Stimulated activated naive CD4-positive, alpha-beta T cell (primary cell): Measurements from ENCODE around the gene BICRA.
"Not testable (repeated sequence)": the region's sequence is repeated elsewhere in the genome, so short reads cannot be mapped to it uniquely, and the experiment has no call there.

ENCODE experiments used
- DNase-seq, 6 experiments: peaks; one replicate each; lab custom pipeline; 2025; lab: John Stamatoyannopoulos, UW

The BICRA gene

DNA sequence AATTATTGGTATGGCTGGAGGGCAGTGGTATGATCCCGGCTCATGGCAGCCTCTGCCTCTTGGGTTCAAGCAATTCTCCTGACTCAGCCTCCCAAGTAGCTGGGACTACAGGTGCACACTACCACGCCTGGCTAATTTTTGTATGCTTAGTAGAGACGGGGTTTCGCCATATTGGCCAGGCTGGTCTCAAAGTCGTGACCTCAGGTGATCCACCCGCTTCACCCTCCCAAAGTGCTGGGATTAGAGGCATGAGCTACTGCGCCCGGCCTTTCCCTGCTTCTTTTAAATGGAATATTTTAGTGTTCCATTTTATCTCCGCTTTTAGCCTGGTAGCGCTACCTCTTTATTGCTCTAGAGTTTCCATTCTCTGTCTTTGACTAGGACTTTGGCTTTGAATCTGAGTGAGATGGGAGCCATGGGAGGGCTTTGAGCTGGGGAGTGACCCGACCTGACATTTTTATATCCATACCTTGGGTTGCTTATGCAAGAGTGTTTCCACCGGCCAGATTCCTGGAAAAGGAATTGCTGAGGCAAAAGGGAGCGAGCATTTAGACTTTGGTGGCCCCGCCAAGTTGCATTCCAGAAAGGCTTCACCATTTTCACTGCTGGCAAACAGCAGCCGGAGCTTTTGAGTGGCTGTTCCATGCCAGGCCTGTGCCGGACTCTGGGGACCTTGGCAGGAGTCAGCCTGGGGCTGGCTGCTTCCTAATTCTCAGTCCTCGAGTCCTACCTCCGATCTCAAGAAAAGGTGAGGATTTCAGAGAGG, 22.9 kb downstream of the BICRA start:
- no peak for DNase-seq

DNA sequence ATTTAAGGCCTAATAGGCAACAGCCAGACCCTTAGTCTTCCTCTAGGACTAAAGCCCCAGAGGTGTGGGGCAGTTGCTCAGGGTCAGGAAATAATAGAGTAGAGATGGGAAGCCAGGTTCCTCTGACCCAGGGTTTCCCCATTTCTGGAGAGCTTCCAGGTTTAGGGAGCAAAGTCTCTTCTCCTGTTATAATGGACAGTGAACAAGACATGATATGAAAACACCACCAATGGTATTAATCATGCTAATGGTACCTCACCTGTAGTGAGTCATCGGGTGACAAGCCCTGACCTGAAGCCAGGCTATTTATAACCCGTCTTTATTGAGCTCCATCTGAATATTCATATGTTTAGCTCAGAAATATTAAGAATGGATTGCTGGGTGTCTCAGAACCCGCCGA, 24.6 kb downstream of the BICRA start:
- no peak for DNase-seq

DNA sequence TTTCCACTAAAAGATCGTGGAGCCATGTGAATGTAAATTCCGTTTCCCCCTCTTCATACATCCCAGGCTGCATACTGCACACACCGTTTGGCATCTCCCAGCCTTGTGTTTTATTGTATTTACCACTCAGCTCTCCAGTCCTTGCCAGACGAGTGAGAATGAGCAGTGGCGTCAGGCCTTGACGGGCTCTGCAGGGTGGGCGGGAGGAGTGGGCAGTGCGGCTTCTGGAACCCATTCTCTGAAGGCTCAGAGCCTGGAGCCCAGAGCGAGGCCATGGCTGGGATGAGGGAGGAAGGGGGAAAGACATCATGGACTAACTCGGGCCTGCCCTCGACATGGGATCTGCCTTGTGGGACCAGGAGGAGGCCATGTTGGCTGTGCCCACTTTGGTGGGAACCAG, 25.1 kb downstream of the BICRA start:
- no peak for DNase-seq

DNA sequence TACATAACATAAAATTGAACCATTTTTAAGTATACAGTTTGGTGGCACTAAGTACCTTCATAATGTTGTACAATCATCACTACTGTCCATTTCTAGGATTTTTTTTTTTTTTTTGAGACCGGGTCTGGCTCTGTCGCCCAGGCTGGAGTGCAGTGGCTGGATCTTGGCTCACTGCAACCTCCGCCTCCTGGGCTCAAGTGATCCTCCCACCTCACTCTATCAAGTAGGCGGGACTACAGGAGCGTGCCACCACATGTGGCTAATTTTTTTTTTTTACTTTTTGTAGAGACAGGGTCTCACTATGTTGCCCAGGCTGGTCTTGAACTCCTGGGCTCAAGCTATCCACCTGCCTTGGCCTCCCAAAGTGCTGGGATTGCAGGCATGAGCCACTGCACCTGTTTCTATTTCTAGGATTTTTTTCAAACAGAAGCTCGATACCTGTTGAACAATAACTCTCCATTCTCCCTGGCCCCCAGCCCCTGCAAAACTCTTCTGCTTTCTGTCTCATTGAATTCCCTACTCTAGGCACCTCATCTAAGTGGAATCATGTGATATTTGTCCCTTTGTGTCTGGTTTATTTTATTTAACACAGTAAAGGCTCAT, 26.3 kb downstream of the BICRA start:
- not testable (repeated sequence) for DNase-seq

DNA sequence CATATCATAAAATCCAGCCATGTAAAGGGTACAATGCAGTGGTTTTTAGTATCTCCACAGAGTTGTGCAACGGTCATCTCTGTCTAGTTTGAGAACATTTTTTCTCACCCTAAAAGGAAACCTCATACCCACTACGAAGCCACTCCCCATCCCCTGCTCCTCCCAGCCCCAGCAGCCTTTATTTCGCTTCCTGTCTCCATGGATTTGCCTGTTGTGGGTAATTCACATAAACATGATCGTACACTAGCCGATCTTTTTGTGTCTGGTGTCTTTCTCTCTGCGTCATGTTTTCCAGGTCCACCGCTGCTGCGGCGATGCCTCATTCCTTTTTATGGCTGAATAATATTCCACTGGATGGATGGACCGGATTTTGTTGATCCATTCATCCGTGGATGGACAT, 28.6 kb downstream of the BICRA start:
- DNase-seq = no peak

DNA sequence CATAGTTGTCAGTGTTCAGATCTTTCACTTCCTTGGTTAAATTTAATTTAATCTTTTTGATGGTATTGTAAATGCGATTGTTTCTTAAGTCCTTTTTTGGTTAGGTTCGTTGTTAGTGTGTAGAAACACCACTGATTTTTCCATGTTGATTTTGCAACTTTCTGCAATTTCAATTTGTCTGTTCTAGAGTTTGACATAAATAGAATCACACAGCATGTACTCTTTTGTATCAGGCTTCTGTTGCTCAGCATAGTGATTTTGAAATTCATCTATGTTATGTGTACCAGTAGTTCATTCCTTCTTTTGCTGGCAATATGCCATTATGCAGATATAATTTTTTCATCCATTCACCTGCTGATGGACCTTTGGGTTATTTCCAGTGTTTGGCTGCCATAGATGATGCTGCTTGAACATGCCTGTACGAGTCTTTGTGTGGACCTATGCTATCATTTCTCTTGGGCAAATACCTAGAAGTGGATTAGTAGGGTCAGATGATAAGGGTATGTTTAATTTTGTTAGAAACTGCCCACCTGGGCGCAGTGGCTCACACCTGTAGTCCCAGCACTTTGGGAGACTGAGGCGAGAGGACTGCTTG, 33.1 kb downstream of the BICRA start:
- no peak for DNase-seq

DNA sequence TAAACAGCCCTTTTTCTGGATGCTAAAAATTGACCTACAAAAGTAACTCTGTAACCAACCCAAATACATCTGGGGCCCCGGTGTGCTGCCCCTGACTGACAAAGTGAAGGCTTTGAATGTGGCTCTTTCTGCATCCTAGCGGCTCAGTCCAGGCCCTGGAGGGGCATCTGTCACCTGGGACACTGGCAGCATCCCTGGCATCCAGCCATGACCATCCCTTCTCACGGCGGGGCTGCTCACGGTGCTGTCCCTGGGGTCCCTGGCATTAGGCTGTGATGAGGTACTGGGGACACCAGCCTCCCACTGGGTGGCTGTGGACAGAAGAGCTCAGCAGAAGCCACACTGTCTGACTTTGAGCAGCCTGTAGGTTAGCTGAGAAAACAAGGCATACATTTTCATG, 34.3 kb downstream of the BICRA start:
- no peak for DNase-seq

DNA sequence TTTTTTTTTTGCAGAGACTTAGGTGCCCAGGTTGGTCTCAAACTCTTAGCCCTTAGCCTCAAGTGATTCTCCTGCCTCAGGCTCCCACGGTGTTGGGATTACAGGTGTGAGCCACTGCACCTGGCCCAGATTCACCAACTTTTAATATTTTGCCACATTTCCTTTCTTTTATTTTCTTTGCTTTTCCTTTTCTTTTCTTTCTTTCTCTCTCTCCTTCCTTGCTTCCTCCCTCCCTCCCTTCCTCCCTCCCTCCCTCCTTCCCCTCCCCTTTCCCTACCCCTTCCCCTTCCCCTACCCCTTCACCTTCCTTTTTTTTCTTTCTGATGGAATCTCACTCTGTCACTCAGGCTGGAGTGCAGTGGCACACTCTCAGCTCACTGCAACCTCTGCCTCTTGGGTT, 35.3 kb downstream of the BICRA start:
- no peak for DNase-seq

DNA sequence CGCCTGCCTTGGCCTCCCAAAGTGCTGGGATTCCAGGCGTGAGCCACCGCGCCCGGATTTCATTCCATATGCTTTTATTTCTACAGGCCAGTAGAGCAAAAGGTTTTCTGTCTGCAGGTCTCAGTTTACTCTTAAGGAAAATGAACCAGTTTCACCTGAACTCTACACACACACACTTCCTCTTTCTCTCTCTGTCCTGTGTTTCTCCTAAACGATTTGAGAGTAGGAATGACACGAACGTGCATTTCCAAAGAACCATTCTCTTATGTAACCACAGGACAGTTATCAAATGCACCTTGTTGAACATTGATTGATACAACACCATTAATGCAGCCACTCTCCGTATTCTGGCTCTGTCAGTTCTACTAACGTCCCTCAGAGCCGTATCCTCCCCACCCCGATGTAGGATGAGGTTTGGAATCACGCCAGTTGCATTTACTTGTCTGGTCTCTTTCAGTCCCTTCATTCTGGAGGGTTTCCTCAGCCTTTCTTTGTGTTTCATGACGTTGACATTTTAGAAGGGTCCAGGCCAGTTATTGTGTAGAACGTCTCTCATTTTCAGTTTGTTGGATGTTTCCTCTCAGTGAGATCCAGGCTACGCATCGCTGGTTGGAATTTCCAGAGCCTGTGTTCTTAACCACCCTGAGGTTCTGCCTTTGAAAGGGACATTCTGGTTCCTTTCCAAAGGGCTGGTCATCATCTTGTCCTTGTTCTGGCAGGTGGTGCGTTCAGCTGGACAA, 36.0 kb downstream of the BICRA start:
- no peak for DNase-seq

DNA sequence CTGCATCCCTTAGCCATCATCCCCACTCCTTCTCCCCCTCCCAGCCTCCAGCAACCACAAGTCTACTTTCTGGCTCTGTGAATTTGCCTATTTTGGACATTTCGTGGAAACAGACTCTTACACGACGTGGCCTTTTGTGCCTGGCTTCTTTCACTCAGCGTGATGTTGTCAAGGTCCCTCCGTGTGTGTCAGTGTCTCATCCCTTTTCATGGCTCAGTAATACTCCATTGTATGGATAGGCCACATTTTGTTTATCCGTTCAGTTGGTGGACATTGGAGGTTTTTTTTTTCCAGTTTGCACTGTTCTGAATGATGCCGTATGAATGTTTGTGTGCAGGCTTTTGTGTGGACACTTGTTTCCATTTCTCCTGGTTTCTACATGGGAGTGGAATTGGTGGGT, 38.0 kb downstream of the BICRA start:
- no peak for DNase-seq

DNA sequence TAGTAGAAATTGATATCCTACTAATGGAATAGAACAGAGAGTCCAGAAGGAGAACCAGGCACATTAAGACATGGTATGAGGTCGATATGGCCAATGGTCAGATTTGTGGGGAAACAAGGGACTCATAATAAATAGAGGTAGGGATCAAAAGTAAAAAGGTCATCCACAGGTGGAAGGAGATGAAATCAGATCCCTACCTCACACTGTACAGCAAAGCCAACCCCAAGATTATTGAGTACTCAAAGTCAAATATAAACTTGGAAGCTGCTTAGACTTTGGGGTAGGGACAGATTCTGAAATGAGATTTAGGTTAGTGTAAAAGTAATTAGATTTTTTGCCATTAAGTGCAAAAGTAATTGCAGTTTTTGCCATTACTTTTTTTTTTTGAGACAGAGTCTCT, 40.7 kb downstream of the BICRA start:
- DNase-seq = no peak

DNA sequence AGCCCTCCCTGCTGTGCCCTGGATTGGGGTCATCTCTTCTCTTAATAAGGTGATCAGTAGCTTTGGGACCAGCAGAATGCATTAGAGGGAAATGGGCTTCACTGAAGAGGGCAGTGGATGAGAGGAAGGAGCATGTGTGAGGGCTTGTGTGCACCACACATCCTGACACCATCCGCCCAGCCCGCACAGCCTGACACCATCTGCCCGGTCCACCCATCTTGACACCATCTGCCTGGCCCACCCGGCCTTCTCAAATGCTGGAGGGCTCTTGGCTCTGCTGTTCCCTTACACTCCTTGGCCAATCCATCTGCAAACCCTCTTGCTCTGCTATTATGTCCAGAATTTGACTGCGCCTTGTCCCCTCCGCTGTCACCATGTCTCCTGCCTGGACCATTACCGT, 41.8 kb downstream of the BICRA start:
- DNase-seq = no peak

DNA sequence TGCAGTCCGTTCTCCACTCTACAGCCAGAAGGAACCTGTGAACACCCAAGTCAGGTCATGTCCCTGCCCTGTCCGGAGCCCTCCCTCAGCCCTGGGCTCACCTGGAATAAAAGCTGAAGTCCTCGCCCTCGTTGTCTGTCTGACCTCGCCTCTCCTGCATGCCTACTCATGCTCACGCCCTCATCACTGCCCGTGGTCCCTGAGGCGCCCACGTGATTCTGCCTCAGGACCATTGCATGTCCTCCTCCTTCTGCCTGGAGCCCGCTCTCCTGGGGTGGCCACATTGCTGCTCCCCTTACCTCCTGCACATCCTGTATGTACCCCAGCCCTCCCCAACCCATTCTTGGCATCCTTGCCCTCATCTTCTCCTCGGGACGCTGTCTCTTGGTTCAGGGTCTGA, 42.2 kb downstream of the BICRA start:
- DNase-seq = no peak

DNA sequence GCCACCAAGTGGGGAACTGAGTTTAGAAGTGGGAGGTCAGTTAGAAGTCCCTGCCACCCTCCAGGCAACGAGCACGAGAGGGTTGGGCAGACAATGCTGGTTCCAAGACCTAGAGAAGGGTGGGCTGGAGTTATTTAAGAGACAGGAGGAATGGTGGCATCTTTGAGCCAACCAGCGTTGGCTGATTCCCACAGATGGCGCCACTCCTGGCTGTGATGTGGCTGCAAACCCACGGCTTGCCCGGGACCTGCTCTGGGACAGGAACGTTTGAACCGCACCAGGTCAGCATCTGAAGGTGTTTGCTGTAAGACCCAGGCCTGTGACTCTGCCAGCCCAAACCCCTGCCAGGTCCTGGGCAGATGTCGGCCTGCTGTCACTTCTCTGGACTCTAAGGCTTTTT, 42.8 kb downstream of the BICRA start:
- no peak for DNase-seq

DNA sequence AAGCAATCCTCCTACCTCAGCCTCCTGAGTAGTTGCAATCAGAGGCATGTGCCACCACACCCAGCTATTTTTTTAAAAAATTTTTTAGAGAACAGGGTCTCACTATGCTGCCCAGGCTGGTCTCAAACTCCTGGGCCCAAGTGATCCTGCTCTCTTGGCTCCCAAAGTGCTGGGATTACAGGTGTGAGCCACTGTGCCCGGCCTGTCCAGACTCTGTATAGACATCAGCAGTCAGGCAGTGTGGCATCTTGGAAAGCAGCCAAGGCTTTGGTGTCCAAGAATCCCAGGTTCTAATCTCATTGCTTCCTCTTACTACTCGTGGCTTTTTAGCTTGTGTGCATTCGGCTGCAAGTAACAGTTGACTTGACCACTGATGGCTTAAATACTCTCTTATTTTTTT, 43.4 kb downstream of the BICRA start:
- DNase-seq = no peak

DNA sequence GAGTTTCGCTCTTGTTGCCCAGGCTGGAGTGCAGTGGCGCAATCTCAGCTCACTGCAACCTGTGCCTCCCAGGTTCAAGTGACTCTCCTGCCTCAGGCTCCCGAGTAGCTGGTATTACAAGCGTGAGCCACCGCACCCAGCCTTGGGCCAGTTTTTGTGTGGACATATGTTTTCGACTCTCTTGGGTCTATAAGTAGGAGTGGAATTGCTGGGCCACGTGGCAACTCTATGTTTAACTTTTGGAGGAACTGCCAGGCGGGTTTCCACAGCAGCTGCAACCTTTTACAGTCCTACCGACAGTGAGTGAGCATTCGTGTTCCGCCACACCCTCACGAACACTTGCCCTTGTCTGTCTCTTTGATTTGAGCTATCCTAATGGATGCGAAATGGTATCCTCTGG, 44.9 kb downstream of the BICRA start:
- DNase-seq = no peak

DNA sequence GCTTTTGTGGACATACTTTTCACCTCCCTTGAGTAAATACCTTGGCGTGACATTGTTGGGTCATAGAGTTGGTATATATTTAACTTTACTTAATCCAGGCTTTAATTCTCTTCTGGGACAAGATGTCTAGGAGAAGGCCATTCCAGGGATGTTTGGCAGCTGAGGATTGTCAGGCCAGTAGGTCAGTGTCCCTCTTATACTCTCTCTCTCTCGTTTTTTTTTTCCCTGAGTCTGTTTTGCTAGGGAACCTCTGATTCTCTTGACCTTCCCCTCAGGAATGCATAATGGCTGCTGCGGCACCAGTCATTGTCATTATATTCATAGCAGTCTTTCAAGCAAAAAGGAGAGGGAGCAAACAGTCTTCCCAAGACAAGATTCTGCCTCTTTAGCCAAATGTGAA, 48.8 kb downstream of the BICRA start:
- DNase-seq = no peak

DNA sequence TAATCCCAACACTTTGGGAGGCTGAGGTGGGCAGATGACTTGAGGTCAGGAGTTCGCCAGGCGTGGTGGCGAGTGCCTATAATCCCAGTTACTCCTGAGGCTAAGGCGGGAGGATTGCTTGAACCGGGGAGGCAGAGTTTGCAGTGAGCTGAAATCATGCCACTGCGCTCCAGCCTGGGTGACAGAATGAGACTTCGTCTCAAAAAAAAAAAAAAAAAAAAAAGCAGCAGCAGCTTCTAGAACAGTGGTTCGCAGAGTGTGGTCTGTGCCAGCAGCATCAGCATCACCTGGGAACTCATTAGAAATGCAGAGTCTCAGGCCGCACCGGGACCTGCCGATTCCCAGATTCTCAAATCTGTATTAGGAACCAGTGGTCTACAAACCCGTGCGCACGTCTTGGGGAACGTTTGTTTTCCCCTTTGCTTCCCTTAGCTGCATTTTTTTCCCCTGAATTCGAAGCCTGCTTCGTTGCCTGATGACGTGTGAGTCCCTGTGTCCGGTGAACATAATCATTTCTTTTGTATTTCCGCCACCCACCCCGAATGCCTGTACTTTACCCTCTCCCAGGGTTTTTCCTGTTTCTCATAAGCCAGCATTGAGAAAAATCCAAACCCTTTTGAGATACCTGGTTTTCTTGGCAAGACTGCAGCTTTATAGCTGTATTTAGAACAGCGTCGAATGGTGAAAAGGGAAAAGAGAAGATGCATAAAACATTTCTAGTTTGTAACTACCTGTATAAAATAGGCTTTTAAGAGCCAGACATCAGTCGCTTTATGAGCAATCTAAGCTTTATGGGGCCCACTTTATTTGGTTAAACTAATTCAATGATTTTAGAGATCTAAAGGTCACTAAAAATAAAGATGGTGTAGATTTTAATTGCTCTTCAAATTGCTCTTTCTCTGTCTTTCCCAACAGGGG, 49.8 kb downstream of the BICRA start:
- no peak for DNase-seq

DNA sequence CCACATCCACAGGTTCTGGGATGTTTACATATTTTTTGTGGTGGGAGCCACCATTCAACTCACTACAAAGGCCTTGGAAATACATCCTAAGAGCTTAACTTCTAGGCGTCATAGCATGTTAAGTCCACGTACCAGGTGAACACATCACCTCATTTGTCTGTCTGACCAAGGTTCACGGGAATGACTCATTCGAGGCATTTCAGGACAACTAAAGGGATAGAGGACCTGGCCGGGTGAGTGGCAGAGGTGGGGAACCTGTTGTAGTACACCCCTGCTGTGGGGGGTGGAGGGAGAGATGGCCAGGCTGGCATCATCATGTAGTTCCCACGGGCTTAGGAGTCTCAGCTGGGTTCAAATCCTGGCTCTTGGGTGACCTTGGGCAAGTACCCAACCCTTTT, 51.5 kb downstream of the BICRA start:
- no peak for DNase-seq

DNA sequence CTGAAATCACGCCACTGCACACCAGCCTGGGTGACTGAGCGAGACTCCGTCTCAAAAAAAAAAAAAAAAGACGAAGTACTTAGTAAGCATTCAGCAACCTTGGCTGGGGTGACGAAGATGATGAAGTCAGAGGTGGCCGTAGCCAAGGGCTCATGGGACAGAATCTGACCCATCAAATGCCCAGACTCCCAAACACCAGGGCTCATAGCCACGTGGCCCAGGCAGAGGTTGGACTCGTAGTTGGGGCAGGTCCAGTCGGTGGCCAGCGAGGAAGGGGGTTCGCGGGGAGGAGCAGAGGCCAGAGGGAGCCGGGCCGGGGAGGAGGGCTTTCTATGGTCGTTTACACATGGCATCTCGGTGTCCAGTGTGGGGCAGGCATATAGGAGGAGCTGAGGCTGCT, 52.2 kb downstream of the BICRA start:
- no peak for DNase-seq

DNA sequence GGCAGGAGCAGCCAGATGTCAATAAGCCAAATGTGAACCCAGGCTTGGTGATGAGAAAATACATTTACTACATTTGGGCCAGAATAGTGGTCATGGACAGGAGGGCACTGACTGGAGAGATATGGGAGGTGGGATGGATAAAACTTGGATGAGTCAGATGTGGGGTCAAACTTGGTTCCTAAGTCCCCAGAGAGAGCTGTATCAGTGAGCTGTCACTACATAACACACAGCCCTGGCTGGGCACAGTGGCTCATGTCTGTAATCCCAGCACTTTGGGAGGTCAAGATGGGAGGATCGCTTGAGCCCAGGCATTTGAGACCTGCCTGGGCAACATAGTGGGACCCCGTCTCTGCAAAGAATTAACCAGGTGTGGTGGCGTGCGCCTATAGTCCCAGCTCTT, 52.7 kb downstream of the BICRA start:
- DNase-seq = no peak

DNA sequence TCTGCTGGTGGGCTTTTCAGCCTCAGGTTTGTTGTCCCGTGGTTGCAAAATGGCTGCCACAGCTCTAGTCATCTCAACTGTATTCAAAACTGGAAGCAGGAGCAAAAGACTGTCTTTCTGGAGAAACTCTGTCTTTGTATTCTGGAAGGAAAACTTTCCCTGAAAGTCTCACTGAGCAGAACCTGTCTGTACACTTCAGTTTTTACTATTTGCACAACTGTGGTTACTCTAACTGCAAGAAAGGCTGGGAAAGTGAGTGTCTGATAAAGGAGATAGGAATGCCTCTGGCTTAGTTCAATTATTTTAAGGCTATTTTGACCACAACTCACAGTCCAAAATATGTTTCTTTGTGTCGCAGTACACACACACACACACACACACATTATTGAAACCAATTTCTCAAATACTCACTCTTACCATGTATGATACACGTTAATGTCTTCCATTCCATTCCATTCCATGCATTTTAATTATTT, 54.5 kb downstream of the BICRA start:
- DNase-seq = no peak
